ENCODE data around the gene SLC10A7.

The SLC10A7 gene

DNA sequence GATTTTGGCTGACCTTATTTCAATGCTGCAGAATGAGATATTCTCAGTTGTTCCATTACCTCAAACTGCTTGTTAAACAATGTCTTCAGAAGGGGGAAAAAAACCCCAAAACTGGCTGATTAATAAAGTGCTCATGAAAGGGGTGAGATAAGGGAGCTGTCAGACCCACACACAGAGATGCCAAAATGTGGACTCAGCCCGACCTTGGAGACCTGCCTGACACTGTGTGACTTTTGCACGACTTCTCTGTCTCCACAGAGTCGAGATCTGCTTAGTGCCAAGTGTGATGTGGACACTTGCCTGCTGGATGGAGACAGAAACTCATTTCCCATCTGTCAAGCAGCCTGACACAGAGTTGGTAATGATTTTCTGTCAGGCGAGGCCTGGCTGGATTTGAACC, 275.9 kb downstream of the SLC10A7 start:
- DNase-seq: no peak

DNA sequence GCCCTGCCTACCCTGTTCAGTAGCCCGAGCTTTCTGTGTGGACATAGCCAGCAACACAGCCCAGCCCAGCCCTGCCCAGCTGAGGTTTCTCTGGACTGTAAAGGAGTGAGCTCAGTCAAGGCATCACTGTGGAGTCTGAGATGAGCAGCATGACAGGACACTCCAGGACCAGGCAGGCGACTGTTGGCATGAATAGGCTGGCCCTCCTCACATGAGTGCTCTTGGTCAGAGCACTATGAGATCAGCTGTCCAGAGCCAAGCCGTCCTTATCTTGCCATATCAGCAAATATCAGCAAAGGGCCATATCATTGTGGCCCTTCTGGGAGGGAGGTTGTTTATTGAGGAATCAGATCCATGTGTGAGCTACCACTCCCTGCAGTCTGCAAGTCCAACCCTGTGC, 276.5 kb downstream of the SLC10A7 start:
- DNase-seq: no peak

DNA sequence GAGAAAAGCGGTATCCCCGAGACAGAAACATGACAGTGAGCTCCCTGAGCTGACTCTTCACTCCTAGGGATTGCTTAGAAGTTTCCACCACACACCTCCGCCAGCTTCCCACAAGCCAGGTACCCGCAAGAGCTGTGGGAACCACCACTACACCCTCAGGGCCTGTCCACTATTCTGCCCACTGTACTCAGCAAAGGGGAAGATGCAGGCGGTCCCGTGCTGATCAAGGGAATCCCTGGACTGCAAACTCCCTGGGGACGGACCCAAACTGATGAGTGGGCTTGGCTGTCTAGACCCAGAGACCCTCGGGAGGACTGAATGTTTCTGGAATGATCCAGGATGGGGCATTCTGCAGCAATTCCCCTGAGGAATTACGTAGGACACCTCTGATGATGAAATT, 277.2 kb downstream of the SLC10A7 start:
- DNase-seq: no peak

DNA sequence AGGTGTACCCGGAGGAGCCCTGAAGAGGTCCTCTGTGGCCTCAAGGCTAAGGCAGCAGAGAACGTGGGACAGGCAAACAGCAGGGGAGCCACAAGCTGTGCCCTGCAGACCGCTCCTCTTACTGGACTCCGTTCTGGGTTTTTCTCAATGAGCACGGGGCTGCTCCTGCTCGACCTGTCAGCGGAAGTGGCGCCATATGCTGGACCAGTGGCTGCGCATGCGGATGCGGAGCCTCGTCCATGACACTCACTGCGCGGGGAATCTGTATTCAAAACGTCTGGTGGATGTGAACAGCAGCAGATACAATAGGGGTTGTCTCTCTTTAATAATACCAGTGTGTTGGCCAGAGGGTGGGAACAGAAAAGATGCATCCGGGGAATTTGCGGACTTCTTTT, 277.9 kb downstream of the SLC10A7 start:
- no peak for DNase-seq

DNA sequence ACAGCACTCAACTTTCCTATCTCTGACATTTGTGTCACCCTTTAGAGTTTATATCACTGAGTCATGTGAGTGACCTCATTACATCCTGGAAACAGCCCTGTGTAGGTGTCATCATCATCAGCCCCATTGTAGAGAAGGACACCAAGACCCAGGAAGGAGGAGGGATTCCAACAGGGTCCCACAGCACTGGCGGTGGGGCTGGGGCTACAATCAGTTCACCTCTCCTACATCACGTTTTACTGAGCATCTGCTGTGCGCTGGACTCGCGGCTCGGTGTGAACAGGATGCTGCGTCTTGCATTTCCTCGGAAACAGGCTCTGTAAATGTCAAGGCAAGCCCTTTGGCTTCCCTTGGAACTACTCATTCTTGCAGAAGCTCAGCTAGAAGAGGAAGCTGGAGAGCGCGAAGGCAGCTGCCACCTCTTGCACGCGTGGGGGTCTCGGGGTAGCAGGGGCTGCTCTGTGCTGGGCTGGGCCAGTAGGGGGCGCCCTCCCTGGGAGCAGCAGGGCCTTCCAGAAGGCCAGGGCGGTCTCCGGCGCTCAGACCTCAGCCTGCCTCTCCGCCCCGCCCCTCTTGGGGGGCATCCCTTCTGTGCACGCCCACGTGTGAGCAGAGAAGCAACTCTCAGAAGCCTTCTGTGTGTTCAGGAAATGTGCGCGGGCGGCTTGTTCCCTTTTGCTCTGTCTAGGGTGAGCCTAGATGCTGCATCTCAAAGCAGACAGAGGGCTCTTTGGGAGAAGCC, 278.4 kb downstream of the SLC10A7 start:
- no peak for DNase-seq

DNA sequence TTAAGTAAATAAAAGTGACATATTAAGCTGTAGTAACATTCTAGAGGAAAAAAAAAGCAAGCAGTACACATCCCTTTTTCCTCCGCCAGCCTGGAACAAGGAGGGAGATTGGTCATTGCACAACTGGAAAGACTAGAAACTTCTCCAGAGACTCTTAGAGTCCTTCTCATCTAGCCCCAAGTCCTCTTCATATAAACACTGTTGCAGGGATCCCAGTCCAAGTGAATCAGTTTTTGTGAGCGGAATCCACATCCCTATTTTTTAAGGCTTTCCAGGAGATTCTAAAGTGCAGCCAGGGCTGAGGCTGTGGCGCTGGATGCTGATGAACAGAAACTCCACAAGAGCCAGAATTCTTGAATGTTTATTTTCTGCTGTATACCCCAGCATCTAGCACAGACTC, 283.6 kb downstream of the SLC10A7 start:
- DNase-seq: no peak

DNA sequence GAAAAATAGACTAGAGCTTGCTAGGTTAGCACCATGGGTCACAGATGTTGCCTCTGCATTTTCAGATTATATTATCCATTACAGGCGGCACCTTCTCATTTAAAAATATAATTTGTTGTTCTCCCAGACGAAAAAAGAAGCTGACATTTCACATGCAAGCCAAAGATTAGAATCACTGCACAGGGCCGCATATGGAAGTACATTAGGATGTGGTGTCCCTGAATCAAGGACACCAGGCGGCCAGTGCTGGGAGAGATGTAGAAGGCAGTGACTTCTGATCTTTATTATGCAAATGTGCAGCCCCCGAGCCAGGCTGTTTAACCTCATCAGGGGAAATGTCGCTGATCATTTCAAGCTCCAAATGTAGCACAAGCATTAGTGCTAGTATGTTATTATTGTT, 284.6 kb downstream of the SLC10A7 start:
- no peak for DNase-seq

DNA sequence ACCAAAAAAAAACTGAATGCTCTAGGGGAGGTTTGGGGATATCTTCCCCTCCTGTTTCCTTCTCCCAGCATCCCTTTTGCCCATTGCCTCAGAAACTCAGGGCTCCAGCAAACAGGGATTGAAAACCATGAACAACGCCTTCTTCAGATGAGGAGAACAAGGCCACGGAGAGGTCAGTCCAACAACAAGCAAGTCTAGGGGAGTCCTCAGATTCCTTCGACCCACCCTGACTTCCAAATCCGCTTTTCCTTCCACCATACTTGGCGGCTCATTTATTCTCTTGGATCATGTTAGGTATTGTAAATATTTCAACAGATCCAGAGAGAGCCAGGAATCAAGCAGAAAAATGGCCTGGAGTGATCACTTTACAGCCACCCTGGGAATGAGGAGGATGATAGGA, 285.5 kb downstream of the SLC10A7 start:
- DNase-seq: no peak

DNA sequence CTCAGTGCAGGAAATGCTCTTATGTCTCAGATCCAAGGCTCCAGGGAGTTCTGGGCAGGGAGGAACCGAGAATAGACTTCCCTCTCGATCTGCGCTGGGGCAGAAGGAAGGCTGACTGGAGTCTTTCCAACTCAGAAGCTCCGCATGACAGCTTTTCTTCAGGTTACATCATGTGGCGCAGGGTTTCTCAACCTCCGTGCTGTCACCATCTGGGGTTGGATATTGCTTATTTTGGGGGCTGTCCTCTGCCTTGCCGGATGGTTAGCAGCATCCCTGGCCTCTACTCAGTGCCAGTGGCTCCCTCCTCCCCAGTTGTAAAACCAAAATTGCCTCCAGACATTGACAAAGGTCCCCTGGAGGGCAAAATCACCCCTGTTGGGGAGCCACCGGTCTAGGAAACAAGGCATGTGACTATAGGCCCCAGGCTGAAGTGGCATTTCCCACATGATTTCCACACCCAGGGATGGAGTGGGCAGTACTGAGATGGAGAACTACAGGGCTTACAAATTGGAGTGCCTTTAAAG, 286.0 kb downstream of the SLC10A7 start:
- no peak for DNase-seq

DNA sequence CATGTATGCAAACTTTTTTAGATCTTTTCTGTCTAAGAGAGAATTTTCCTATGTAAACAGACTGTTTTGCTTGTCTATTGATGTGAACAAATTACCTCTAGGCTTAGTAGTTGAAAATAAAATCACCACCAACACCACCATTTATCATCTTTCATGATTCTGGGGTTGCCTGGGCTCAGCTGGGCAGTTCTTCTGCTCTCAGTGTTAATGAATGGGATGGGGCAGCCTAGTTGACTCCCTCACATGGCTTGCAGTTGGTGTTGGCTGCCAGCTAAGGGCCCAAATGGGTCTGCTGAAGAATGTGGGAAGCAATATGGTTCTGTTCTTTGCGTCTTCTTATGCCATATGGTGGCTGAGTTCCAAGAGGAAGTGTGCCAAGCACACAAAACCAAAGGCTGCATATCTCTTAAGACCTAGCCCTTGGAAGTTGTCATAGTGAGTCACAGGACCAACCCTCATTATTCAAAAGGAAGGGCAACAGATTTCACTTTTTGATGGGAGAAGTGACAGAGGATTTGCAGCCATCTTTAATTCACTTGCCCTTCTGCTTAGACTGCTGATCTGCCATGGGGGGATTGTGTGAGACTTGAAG, 289.5 kb downstream of the SLC10A7 start:
- DNase-seq: no peak

DNA sequence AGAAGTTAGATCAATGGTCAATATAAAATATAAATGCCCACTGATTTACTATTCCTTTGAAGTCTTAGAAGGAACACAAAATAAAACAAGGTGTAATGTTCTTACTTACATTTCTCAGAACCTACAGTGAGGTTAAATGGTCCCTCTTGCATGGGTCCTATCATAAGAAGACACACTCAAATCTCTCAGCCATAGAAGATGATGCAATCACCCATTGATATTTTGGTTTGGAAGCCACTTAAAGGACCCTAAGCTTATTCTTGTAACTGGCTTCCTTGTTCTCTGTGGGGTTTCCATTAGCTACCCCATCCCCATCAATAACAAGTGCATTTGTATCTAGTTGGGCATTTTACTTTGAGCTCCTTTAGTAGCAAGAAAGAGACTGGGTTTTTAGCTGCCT, 292.3 kb downstream of the SLC10A7 start:
- no peak for DNase-seq

DNA sequence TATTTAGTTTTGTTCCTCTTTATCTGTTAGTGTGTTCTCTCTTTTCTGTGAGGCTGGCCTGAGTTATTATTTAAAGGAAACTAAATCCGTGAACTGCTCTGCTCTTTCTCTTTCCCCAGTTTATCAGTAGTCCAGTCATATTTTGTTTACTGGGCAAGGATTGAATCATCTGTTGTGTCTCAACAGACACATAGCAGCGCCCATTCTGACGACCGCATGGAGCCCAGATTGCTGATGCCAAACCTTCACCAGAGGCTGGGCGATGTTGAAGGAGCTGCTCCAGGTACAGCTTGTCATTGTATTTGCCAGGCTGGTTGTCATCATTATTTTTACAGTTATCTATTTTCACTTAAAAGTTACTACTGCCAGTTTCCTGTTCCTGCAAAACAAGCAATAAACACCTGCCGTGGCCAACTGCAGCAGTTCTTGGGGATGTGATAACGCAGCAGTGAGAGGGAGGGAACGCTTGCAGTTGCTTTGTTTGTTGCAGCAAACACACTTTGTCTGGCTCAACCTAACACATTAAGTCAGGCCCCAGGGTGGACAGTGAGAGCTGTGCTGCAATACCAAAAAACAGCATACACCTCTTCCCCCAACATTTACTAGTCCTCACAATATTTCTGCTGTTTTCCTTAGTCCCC, 297.3 kb downstream of the SLC10A7 start:
- DNase-seq: no peak

DNA sequence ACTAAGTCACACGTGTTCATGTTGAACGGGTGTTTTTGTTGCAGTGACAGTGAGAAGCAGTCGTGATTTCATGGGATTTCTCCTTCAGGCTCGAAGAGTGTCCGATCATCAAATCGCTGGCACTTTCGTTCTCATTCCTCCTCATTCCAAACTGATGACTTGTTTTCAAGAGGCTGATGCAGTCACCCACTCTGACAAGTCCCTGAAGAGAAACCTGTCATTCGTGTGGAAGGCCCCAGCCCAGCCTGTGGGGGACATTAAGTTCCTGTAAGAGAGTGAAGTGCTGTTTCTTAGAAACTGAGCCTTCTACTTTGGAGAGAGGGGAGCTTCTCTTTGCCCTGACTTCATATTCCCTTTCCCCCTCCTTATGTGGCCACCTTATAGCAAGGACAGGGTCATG, 299.4 kb downstream of the SLC10A7 start:
- no peak for DNase-seq

DNA sequence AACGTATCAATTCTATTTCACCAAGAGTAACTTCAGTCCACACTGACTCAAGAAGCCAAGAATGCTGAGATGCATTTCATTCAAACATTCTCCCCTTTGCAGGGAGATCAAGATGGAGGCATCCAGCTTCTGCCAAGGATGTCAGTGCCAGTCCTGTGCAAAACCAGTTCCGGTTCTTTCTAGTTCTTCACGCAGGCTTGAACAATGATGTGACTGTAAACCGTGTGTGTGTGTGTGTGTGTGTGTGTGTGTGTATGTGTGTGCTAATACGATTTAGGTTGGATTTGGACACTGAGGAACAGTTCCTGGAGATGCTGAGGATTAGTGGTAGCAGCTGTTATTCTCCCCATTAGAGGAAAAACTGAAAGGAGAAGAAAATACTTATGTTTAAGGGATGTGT, 307.5 kb downstream of the SLC10A7 start, which contains the start of gene REELD1:
Gene REELD1 (plus strand): TSS at position 301 of the 400 bp plus-strand sequence. CDS start 2,415 bp downstream, outside the sequence.
- no peak for DNase-seq

DNA sequence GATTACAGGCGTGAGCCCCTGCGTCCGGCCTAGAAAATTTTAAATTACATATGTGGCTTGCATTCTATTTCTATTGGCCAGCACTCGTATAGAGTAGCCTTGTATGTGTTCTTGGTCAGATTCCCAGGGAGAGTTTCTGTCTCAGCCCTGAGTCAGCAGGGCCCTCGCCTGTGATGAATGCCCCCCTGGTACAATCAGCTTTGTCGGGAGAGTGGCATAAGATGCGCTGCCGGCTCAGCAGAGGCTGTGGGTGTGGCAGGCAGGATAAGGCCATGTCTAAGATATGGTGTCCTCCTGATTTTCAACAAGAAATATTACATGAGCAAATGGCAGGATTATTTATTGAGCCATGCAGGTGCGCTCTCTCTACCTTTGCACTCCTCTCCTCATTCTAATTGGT, 309.0 kb downstream of the SLC10A7 start:
- no peak for DNase-seq

DNA sequence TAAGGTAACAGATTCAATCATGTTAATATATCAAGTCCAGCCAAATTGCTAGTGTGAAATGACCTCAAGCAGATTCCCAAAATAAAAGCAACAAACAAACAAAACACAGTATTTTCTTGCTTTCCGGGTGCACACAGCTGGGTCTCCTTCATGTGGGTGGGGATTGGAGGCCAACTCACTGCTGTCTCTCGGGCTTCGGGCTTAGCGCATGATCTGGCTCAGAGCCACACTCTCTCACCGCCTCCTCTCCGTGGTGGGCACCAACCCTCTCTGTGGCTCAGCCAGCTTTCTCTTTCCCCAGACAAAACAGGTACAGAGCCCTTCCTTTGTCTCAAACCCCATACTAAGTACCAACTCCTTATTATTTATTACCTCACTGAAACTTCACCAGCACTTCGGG, 310.3 kb downstream of the SLC10A7 start:
- DNase-seq: no peak

DNA sequence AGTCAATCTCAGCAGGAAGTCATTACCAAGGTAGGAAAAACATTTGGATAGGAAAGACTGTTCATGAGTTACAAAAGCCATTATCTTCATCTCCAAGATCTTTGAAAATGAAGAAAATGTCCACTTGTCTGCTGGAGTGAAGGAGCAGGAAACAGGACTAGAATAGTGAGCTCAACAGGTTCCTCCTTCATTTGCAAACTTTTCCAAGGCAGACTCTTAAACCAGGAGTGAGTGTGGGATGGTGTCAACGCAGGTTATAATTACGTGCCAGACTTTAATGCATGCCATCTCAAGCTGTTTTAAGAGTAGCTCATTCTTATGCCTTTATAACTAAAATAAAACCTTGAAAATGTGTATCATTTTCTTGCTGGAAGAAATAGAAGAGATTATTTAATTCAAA, 310.9 kb downstream of the SLC10A7 start:
- DNase-seq: no peak

DNA sequence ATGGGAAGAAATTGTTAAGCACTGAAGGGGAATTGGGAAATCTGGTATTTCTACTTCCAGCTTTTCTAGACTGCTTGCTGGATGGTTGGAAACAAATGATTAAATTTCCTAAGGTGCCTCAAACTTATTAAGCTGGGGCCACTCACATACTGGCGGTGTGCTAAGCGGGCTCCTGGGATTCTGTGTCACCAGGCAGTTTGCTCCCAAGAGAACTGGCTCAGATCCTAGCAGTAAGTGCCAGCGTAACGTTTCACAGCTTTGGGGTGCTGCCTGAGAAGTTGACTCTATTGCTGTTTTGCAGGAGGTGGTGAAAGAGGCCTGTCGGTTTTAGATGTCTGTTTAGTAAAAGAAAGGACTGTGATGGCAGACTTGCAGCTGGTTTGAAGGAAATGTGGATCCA, 314.3 kb downstream of the SLC10A7 start:
- no peak for DNase-seq
